Measurements from ENCODE around the gene DAPK1.

The DAPK1 gene

GRCh38 chr9:87618226-87618625 lies 120.6 kb downstream of the DAPK1 start:
- no peak for DNase-seq

GRCh38 chr9:87618931-87619330 lies 121.3 kb downstream of the DAPK1 start:
- no peak for DNase-seq

DNA sequence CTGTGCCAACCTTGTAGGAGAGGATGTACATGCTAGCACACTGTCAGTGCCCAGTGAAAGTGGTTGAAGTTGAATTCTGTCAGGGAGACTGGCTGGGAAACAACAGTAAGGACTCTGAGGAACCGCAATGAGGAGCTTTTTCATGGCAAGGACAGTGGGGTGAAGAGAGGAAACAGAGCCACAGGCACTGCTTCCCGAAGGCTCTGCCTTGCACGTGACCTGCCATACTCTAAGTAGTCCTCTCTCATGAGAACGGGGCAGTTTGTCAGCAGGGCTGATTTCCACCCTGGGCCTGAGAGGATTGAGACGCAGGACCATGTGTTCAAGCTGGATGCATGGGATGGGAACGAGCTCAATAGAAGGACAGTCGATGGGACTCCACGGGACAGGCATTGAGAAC lies 121.7 kb downstream of the DAPK1 start:
- no peak for DNase-seq

DNA sequence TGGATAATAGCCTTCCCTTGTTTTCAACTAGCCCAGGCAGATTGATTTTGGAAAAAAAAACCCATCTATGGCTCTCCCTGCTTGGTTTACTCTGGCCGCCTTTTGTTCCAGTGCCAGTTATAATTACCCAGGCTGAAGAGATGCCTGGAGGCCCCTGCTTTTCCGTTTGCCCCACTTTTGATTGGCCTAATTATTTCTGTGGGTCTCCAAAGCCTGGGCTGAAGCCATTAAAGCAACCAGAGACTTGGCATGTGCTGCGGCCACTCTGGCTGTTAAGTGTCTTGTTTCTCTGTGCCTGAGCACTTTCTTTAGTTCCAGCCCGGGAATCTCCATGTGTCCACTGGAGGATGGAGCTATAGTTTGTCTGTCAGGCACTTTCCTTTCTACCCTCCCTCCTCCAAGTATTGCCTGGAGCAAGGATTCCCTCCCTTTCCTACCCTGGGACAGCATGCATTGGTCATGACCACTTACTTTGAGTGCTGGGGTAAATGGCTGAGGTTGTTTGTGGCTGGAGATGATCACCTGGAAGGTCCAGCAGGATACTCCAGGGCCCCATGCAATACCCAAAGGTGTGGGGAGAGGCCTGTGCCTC lies 123.2 kb downstream of the DAPK1 start:
- DNase-seq = peak; percentile 45

- DNase-seq = no peak
Observed at GRCh38 chr9:87622098-87622497, 124.4 kb downstream of the DAPK1 start.

DNA sequence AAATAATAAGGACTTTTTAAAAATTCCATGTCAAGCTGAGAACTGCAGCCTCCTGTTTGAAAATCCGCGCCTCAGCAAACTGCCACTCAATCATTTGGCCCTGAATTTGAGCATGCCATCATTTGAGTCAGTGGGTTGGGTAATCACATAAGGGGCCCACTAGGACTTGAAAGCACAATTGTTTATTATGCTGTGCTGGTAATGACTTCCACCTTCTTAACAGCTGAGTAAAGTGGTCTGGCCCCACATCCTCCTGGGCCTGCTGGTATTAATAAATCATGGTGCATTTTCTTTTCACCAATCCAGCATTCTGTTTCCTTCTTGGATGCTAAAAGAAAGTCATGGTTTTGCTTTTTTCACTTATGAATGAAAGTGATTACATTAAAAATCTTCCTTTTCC lies 125.3 kb downstream of the DAPK1 start:
- DNase-seq = no peak

DNA sequence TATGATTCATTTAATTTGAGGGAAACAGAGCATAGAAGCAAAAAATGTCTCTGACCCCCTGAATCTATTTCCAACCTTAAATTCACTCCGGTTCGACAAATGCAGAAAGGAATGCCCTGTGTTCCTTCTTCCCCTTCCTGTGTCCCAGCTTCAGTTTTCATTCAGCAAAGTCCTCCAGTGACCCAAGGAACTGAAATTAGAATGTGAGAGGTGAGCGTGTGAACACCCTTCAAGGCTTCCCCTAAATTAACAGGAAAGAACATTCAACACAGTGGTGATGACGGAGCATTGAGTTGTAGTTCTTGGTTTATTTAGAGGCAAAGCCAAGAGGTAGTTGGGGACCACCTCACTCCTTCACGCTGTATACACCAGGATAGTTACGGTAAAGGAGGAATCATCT lies 130.7 kb downstream of the DAPK1 start:
- DNase-seq = no peak

- no peak for DNase-seq
Observed at GRCh38 chr9:87629104-87629503, 131.4 kb downstream of the DAPK1 start.

DNA sequence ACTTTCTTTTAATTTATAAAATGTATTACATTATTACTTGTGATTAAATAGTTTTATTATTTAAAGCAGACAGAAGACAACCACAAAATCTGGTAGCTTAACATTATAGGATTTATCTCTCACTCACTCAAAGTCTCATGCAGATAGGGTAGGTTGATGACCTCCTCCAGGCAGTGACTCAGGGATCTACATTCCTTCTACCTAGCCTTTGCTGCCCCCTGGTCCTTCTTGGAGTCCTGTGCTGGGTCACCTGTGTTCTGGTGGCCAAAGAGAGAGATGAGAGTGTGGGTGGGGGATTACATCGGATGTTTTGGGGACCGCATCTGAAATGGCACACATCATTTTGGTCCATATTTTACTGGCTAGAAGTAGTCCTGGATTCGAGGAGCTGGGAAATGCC lies 132.6 kb downstream of the DAPK1 start:
- no peak for DNase-seq

DNA sequence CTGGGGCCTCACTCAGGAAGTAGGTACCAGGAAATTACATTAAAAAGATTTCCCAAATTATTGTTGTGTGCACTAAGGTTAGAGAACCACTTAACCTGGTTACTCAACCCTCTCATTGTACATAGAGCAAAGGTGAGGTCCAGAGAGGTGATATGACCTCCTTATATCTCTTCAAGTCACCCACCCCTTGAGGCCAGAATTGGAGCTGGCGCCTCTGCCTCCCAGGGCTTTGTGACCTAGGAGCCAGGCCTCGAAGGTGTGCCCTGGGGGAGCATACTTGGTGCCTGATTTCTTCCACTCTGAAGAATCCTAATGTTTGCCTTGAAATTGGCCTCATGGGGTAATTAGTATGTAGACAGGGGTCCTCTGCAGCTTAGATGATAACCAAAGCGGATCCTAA lies 133.2 kb downstream of the DAPK1 start:
- no peak for DNase-seq

- DNase-seq = no peak
Observed at GRCh38 chr9:87635656-87636501, 138.2 kb downstream of the DAPK1 start.

- DNase-seq = no peak
Observed at GRCh38 chr9:87638292-87638691, 140.6 kb downstream of the DAPK1 start.

- no peak for DNase-seq
Observed at GRCh38 chr9:87639949-87640348, 142.3 kb downstream of the DAPK1 start.

- no peak for DNase-seq
Observed at GRCh38 chr9:87640385-87640795, 142.7 kb downstream of the DAPK1 start.

DNA sequence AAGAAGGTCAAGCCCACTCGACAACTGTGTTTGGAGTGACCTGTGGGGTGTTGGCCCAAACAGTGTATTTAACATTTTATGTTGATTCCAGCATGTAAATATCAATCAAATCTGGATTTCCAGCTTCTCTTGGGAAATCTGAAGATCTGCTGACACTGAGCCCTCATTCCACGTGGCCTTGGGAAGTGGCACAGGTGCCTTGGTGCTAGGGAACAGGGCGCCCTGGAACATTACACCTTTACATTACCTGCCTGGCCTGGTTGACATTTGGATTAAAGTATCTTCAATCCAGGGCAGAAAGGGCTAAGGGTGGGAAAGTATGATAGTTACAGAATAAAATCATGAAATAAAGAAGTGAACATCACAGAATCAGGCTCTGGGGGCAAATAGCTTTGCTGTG lies 143.4 kb downstream of the DAPK1 start:
- DNase-seq = no peak

GRCh38 chr9:87642330-87643106 lies 144.9 kb downstream of the DAPK1 start:
- DNase-seq = no peak

GRCh38 chr9:87643107-87643650 lies 145.5 kb downstream of the DAPK1 start:
- no peak for DNase-seq

GRCh38 chr9:87643778-87644570 lies 146.3 kb downstream of the DAPK1 start:
- no peak for DNase-seq

DNA sequence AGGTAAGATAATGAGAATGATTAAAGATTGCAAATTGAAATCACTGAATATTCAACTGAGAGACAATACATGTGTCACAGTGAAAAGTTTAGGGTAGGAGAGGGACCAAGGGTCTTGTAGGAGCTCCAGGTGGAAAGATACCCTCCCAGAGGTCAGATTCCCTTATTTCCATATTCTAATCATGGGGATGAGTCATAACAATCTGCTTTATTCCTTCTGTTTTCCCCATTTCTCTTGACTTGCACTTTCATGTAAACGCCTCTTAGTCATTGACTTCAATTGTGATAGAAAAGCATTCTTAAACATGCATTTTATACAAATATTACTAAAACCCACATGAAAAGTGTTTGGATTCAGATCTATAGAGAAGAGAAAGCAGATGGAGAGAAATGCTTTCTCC lies 147.0 kb downstream of the DAPK1 start:
- DNase-seq = no peak

- DNase-seq = no peak
Observed at GRCh38 chr9:87646546-87646945, 148.9 kb downstream of the DAPK1 start.

GRCh38 chr9:87647114-87647513 lies 149.4 kb downstream of the DAPK1 start:
- no peak for DNase-seq

- no peak for DNase-seq
Observed at GRCh38 chr9:87648606-87649005, 150.9 kb downstream of the DAPK1 start.

Data from midbrain (tissue), 1 donor.